C4-2B (cell line): ENCODE measurements around the gene TMPRSS11A.

ENCODE experiments used
- CTCF ChIP-seq: fragments of 450-650 bp; conservative IDR thresholded peaks from 2 replicates; pipeline ENCODE4 v1.5.1; 2017; ENCODE audit warnings: mild to moderate bottlenecking
- ZFX ChIP-seq: fragments of 450-650 bp; IDR thresholded peaks from 2 replicates; pipeline ENCODE4 v1.6.1; 2017

GRCh38 chr4:67928546-67928945 lies 34.7 kb downstream of the TMPRSS11A start:
- TF ChIP-seq CTCF (no peak), ZFX (no peak)
